Lower leg skin (tissue), 3 donors: ENCODE results near the gene NUAK2.

ENCODE experiments used
- POLR2A ChIP-seq, 2 donors: fragments of 450-650 bp; IDR thresholded peaks; one replicate each; pipeline ENCODE4 v1.6.1; 2016 to 2017; ENCODE audit warnings: antibody characterized with exemption in 2 of 2, mild to moderate bottlenecking in 1 of 2, moderate library complexity in 1 of 2
- TF ChIP-seq, protein P1 (sequence below), 3 donors: fragments of 450-650 bp; IDR thresholded peaks; one replicate each; pipeline ENCODE4 v1.5.1; 2016; ENCODE audit warnings: antibody characterized with exemption in 3 of 3, mild to moderate bottlenecking in 3 of 3, moderate library complexity in 2 of 3

GRCh38 chr1:205370780-205371179 lies 49.2 kb upstream of the NUAK2 start:
- TF ChIP-seq, protein P1, sequence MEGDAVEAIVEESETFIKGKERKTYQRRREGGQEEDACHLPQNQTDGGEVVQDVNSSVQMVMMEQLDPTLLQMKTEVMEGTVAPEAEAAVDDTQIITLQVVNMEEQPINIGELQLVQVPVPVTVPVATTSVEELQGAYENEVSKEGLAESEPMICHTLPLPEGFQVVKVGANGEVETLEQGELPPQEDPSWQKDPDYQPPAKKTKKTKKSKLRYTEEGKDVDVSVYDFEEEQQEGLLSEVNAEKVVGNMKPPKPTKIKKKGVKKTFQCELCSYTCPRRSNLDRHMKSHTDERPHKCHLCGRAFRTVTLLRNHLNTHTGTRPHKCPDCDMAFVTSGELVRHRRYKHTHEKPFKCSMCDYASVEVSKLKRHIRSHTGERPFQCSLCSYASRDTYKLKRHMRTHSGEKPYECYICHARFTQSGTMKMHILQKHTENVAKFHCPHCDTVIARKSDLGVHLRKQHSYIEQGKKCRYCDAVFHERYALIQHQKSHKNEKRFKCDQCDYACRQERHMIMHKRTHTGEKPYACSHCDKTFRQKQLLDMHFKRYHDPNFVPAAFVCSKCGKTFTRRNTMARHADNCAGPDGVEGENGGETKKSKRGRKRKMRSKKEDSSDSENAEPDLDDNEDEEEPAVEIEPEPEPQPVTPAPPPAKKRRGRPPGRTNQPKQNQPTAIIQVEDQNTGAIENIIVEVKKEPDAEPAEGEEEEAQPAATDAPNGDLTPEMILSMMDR (IDR thresholded peaks at IDR 0.05), result no peak
- no peak for TF ChIP-seq POLR2A (IDR thresholded peaks at IDR 0.05)
